ENCODE data around the gene KRTAP10-1.
"Not testable (repeated sequence)": the region's sequence is repeated elsewhere in the genome, so short reads cannot be mapped to it uniquely, and the experiment has no call there.

Gene KRTAP10-1

GRCh38 chr21:44569861-44570517 is 30.0 kb upstream of the KRTAP10-1 start:
- no peak for DNase-seq

GRCh38 chr21:44568667-44569556 is 28.9 kb upstream of the KRTAP10-1 start:
- DNase-seq: no peak

GRCh38 chr21:44568261-44568660 is 28.3 kb upstream of the KRTAP10-1 start:
- no peak for DNase-seq

- no peak for DNase-seq
Observed at GRCh38 chr21:44567481-44568171, 27.6 kb upstream of the KRTAP10-1 start.

- DNase-seq: no peak
Observed at GRCh38 chr21:44566403-44566802, 26.4 kb upstream of the KRTAP10-1 start.

- DNase-seq: no peak
Observed at GRCh38 chr21:44564886-44565598, 25.0 kb upstream of the KRTAP10-1 start.

GRCh38 chr21:44564099-44564498 is 24.1 kb upstream of the KRTAP10-1 start:
- DNase-seq: no peak

GRCh38 chr21:44558695-44559094 is 18.7 kb upstream of the KRTAP10-1 start, which contains the start of gene KRTAP10-3:
TSS of gene KRTAP10-3 (minus strand) at chr21:44558795. CDS start at chr21:44558715, 80 bp downstream.
- no peak for DNase-seq

DNA sequence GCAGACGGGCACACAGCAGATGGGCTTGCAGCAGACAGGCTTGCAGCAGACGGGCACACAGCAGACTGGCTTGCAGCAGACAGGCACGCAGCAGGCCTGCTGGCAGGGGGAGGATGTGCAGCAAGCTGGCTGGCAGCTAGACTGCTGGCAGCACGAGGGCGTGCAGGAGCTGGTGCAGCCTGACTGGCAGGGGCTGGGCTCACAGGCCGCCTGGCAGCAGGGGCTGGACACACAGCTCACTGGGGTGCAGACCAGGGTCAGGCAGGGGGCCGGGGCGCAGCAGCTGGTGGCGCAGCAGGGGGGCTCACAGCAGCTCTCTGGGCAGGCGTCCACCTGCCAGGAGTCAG is 18.3 kb upstream of the KRTAP10-1 start:
- not testable (repeated sequence) for DNase-seq

- no peak for DNase-seq
Observed at GRCh38 chr21:44557491-44558328, 17.7 kb upstream of the KRTAP10-1 start.

DNA sequence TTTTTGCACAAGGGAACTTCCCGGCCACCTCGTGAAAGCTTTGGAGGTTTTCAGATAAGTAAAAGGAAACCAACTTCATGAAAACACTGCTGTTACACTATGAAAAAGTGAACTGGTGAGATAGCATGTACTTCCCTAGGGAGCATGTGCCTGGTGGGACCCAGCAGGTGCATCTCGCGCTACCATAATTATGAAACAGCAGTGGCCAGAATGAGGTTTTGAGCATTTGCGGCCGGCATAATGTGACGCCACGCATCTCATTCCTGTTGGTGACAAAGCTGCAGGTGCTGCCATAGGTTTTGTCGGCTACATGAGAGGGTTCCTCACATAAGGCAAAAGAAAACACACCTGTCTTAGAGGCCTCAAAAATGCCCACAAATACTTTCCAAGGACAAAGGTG is 16.9 kb upstream of the KRTAP10-1 start:
- DNase-seq: no peak

GRCh38 chr21:44555200-44555875 is 15.3 kb upstream of the KRTAP10-1 start:
- no peak for DNase-seq

DNA sequence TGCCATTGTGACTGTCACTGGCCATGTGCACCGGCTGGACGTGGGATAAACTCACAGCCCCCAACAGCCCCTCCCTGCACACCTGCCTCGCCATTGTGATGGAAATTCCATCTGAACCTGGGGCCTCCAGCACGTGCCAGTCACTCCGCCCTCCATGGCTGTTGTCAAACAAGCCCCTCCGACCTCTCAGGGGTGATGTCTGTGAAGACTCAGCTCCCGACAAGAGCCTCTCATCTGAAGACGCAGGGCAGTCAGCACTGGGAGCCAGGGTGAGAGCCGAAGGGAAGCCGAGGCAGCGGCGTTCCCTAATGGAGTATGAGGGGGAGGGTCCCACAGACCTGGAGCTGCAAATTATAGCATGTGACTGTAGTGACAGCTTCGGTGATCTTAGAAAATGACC is 12.7 kb upstream of the KRTAP10-1 start:
- no peak for DNase-seq

GRCh38 chr21:44552136-44552535 is 12.1 kb upstream of the KRTAP10-1 start:
- DNase-seq: no peak

DNA sequence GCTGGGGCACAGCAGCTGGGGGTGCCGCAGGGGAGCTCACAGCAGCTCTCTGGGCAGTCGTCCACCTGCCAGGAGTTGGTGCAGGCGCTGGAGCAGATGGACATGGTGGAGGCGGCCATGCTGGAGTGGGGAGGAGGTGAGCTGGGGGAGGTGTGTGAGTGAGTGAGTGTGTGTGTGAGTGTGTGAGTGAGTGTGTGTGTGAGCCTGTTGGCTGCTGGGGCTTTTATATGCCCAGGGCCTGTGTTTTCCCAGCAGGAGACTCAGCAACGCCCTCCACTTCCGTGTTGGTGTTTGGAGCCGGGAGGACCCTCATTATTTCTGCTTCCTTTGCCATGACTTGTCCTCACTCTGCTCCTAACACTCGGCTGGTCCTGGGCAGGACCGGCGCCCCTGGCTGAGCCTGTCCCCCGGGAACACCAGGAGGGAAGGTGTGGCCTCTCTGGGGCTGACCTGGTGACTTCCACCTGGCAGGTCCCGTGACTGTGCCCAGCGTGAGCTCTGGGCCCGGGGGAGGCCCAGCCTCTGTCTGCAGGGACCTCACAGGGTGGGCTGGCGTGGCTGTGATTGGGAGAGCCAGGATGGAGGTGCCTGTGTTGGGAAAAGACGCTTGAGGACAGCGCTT is 11.5 kb upstream of the KRTAP10-1 start, which contains the start of gene KRTAP10-2:
TSS of gene KRTAP10-2 (minus strand) at position 166 of the 622 bp plus-strand sequence. CDS start at position 119, 47 bp downstream.
- no peak for DNase-seq

- no peak for DNase-seq
Observed at GRCh38 chr21:44550807-44551206, 10.8 kb upstream of the KRTAP10-1 start.

DNA sequence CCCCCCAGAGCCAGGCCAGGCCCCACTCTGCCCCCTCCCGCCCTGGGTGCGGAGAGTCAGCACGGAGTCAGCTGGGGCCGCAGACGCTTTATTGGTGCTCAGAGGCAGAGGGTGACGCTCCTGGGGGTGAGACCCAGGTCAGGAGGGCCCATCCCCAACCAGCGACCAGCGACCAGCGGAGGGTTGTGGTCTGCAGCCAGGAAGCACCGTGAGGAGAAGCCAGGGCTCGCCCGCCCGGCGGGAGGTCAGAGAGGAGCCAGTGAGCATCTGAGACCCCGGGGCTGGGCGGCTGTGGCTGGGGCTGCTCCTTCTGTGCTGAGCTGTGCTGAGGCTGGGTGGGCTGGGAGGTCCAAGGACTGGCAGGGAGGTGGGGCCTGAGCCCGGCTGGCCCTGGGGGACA is 10.3 kb upstream of the KRTAP10-1 start:
- DNase-seq: not testable (repeated sequence)

DNA sequence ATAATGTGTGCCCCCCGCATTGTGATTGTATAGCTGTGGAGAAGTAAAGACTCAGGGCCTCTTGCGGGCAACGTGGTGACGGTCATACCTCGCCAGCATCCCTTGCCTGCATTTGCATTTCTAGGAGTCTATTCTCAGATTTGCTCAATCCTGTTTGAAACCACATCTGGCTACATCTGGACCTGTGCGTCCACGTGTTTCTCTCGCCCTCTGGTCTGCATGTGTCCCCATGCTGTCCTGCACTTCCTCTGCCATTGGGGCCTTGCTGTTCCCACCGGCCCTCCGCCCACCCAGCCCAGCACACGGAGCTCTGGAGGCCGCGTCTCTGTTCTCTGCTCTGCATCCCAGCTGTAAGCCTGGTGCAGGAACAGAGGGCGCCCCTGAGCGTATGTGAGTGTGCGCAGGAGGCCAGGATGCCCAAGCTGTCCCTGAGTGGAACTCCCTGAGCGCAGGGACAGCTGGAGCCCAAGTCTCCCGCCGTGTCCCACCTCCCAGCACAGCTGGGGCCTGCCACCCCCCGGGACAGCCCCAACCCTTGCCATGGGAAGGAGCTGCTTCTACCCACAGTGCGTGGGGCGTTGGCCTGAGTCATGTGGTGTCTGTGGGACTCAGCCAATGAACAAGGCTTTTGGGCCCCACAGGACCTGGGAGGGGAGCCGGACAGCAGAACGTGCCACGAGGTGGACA is 9.7 kb upstream of the KRTAP10-1 start:
- DNase-seq: no peak

DNA sequence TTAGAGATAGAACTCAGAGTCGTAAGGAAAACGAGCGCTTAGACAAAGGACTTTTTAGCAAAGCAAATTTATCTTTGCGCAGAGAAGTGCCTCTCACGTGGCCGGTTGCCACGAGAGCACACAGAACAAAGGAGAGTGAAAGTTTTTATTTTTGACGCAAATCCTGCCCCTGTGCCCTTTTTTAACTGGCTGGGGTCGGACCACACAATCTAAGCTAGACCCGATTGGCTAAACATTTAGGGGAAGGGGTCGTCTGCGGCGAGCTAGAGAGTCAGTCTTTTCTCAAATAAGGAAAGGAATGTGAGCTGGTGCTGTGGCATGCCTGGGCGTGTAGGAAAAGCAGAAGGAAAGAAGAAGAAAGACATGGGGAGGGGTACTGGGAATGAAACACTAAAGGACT is 8.9 kb upstream of the KRTAP10-1 start:
- no peak for DNase-seq

DNA sequence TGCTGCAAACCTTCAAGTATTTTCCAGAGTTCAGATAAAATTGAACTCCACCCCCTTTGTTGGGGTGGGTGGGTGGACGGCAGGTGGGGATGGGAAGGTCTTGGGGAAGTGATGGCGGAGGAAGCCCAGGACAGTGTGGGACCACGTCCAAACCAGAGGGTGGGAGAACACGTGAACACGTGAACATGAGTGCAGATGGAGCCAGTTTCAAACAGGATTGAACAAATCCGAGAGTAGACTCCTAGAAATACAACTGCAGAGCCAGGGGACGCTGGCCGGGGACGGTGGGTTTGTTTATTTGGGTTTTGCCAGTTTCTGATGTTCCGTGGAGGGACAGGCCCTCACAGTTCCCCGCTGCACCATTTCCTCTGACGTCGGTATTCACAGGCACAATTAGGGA is 8.4 kb upstream of the KRTAP10-1 start:
- no peak for DNase-seq

All from central memory CD4-positive, alpha-beta T cell (primary cell).